ENCODE measurements around the gene CCDC89.

Gene CCDC89

GRCh38 chr11:85685820-85686459 is at the start of gene CCDC89:
Gene CCDC89 (minus strand): TSS chr11:85686195. CDS start chr11:85686130, 65 bp downstream.
- DNase-seq (ENCODE audit: low spot score) = no peak

- no peak for DNase-seq (ENCODE audit: low spot score)
Measured at GRCh38 chr11:85732965-85733364, 47.0 kb upstream of the CCDC89 start.

- DNase-seq (ENCODE audit: low spot score) = no peak
Measured at GRCh38 chr11:85726381-85726780, 40.4 kb upstream of the CCDC89 start.

- peak; percentile 63 for DNase-seq (ENCODE audit: low spot score)
Measured at GRCh38 chr11:85725510-85726258, 39.7 kb upstream of the CCDC89 start.

- DNase-seq (ENCODE audit: low spot score) = no peak
Measured at GRCh38 chr11:85724748-85725465, 38.9 kb upstream of the CCDC89 start.

- DNase-seq (ENCODE audit: low spot score) = peak; percentile 37
Measured at GRCh38 chr11:85723088-85723487, 37.1 kb upstream of the CCDC89 start.

GRCh38 chr11:85721191-85721590 is 35.2 kb upstream of the CCDC89 start:
- DNase-seq (ENCODE audit: low spot score) = no peak

GRCh38 chr11:85718991-85719807 is 33.2 kb upstream of the CCDC89 start:
- DNase-seq (ENCODE audit: low spot score) = peak; percentile 23

GRCh38 chr11:85718126-85718943 is 32.3 kb upstream of the CCDC89 start:
- no peak for DNase-seq (ENCODE audit: low spot score)

GRCh38 chr11:85717429-85717828 is 31.4 kb upstream of the CCDC89 start:
- no peak for DNase-seq (ENCODE audit: low spot score)

- no peak for DNase-seq (ENCODE audit: low spot score)
Measured at GRCh38 chr11:85712953-85713352, 27.0 kb upstream of the CCDC89 start.

GRCh38 chr11:85710917-85711316 is 24.9 kb upstream of the CCDC89 start:
- no peak for DNase-seq (ENCODE audit: low spot score)

GRCh38 chr11:85709941-85710702 is 24.1 kb upstream of the CCDC89 start:
- no peak for DNase-seq (ENCODE audit: low spot score)

- DNase-seq (ENCODE audit: low spot score) = no peak
Measured at GRCh38 chr11:85705800-85706199, 19.8 kb upstream of the CCDC89 start.

- DNase-seq (ENCODE audit: low spot score) = no peak
Measured at GRCh38 chr11:85704967-85705366, 19.0 kb upstream of the CCDC89 start.

- DNase-seq (ENCODE audit: low spot score) = no peak
Measured at GRCh38 chr11:85699957-85700741, 14.2 kb upstream of the CCDC89 start.

GRCh38 chr11:85698195-85698594 is 12.2 kb upstream of the CCDC89 start:
- DNase-seq (ENCODE audit: low spot score) = no peak

- no peak for DNase-seq (ENCODE audit: low spot score)
Measured at GRCh38 chr11:85697747-85698146, 11.8 kb upstream of the CCDC89 start.

- no peak for DNase-seq (ENCODE audit: low spot score)
Measured at GRCh38 chr11:85695546-85695945, 9.6 kb upstream of the CCDC89 start.

All from LoVo (cell line).